ENCODE measurements around the gene NMNAT3. TPM values are rescaled to one million over a fixed set of nuclear protein-coding genes. Genes with fewer than 3 reads are reported as not detected.

Gene NMNAT3
- total RNA-seq, 2 experiments from 2014 or later, result 0.15 TPM; not detected in 1

DNA sequence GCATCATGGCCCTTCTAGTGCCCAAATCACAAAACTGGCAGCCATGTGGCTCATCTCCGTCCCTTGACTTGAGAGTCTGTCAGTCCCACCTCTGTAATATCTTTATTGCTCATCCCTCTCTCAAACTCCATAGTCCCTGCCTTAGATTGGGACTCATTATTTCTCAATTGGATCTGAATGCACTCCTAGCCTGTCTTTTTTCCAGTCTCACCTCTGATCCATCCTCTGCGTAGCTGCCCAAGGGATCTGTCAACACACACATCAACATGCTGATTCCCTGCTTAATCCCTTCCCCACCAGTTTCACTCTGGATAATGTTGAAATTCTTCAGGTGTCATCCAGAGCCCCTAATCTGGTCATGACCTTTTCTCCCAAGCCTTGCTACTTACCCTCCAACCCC, 39.3 kb downstream of the NMNAT3 start:
- BruUV-seq (replicated peaks), result no TSS peak
- CTCF ChIA-PET (ENCODE audit: unreplicated experiment), result no interaction called here

DNA sequence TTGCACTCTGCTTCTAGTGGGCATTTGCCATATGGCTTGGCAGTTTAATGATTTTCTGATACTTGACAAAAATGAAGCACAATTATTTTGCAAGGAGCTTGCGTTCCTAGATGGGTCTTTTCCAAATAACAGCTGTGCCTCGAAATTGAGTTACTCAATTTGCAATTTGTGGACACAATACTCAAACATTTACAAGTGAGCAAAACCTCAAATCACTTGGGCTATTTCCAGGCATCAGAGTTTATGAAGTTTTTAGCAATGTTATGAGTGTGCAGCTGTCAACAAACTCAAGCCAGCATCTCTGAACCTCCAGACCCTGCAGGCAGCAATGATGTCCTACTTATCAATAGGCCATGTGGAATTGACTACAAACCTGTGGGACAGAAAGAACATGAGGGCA, 41.3 kb downstream of the NMNAT3 start:
- ChIA-PET CTCF (ENCODE audit: unreplicated experiment) (no interaction called here), POLR2A (interaction anchor here (0.6 kb wide), 1 partner anchor 412 kb away, joined by 3 read pairs; no protein-coding TSS in a partner anchor)
- H3K4me3 ChIP-seq (ENCODE audit: low read depth, low read length, poor library complexity, severe bottlenecking), result no peak overlapping the region
- H2AFZ ChIP-seq (ENCODE audit: low read length), result no peak overlapping the region
- H3K9me2 ChIP-seq (ENCODE audit: insufficient read depth, low read length), result no peaks in the 10 kb centered on the region
- H3K79me2 ChIP-seq (ENCODE audit: insufficient read depth, low read depth, low read length), result no peaks in the 10 kb centered on the region
- no peak for DNase-seq (ENCODE audit: low spot score)
- TF ChIP-seq, protein P1, sequence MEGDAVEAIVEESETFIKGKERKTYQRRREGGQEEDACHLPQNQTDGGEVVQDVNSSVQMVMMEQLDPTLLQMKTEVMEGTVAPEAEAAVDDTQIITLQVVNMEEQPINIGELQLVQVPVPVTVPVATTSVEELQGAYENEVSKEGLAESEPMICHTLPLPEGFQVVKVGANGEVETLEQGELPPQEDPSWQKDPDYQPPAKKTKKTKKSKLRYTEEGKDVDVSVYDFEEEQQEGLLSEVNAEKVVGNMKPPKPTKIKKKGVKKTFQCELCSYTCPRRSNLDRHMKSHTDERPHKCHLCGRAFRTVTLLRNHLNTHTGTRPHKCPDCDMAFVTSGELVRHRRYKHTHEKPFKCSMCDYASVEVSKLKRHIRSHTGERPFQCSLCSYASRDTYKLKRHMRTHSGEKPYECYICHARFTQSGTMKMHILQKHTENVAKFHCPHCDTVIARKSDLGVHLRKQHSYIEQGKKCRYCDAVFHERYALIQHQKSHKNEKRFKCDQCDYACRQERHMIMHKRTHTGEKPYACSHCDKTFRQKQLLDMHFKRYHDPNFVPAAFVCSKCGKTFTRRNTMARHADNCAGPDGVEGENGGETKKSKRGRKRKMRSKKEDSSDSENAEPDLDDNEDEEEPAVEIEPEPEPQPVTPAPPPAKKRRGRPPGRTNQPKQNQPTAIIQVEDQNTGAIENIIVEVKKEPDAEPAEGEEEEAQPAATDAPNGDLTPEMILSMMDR (conservative IDR thresholded peaks at IDR 0.05; ENCODE audit: low read length), result no peak
- no peak for TF ChIP-seq EZH2phosphoT487 (IDR thresholded peaks at IDR 0.05; ENCODE audit: borderline replicate concordance, low read depth, low read length)
- no TSS peak for BruUV-seq (replicated peaks)
- H3K27ac ChIP-seq (ENCODE audit: low read depth, low read length, poor library complexity, severe bottlenecking), result no peak overlapping the region
- no peaks in the 10 kb centered on the region for H3K9me3 ChIP-seq (ENCODE audit: low read length)
- intact Hi-C loops (cut with micrococcal nuclease; ENCODE audit: unreplicated experiment), result no loop called here
- H3K36me3 ChIP-seq (ENCODE audit: insufficient read depth, low read length), result no peaks in the 10 kb centered on the region
- no peak overlapping the region for H3K4me2 ChIP-seq (ENCODE audit: low read length)
- no peaks in the 10 kb centered on the region for H4K20me1 ChIP-seq (ENCODE audit: insufficient read depth, low read length)
- no peaks in the 10 kb centered on the region for H3K4me1 ChIP-seq (ENCODE audit: insufficient read depth, low read length, poor library complexity, severe bottlenecking)

More for the DNA sequence above, 39.3 kb downstream of the NMNAT3 start:
- POLR2A ChIA-PET, result no interaction called here
- Histone ChIP-seq H3K36me3 (ENCODE audit: insufficient read depth, low read length) (no peaks in the 10 kb centered on the region), H3K4me2 (ENCODE audit: low read length) (no peak overlapping the region), H2AFZ (ENCODE audit: low read length) (no peak overlapping the region), H3K4me1 (ENCODE audit: insufficient read depth, low read length, poor library complexity, severe bottlenecking) (no peaks in the 10 kb centered on the region), H4K20me1 (ENCODE audit: insufficient read depth, low read length) (no peaks in the 10 kb centered on the region), H3K27ac (ENCODE audit: low read depth, low read length, poor library complexity, severe bottlenecking) (no peak overlapping the region), H3K4me3 (ENCODE audit: low read depth, low read length, poor library complexity, severe bottlenecking) (no peak overlapping the region), H3K9me2 (ENCODE audit: insufficient read depth, low read length) (no peaks in the 10 kb centered on the region), H3K79me2 (ENCODE audit: insufficient read depth, low read depth, low read length) (no peaks in the 10 kb centered on the region), H3K9me3 (ENCODE audit: low read length) (no peaks in the 10 kb centered on the region)
- TF ChIP-seq EZH2phosphoT487 (IDR thresholded peaks at IDR 0.05; ENCODE audit: borderline replicate concordance, low read depth, low read length), result no peak
- TF ChIP-seq, protein P1 (conservative IDR thresholded peaks at IDR 0.05; ENCODE audit: low read length), result no peak
- no peak for DNase-seq (ENCODE audit: low spot score)
- intact Hi-C loops (cut with micrococcal nuclease; ENCODE audit: unreplicated experiment), result no loop called here

- H3K4me3 ChIP-seq (ENCODE audit: low read depth, low read length, poor library complexity, severe bottlenecking), result no peak overlapping the region
- H2AFZ ChIP-seq (ENCODE audit: low read length), result no peak overlapping the region
- intact Hi-C loops (cut with micrococcal nuclease; ENCODE audit: unreplicated experiment), result no loop called here
- H4K20me1 ChIP-seq (ENCODE audit: insufficient read depth, low read length), result no peaks in the 10 kb centered on the region
- ChIA-PET CTCF (ENCODE audit: unreplicated experiment) (no interaction called here), POLR2A (no interaction called here)
- no peak overlapping the region for H3K27ac ChIP-seq (ENCODE audit: low read depth, low read length, poor library complexity, severe bottlenecking)
- no peaks in the 10 kb centered on the region for H3K79me2 ChIP-seq (ENCODE audit: insufficient read depth, low read depth, low read length)
- no peaks in the 10 kb centered on the region for H3K9me2 ChIP-seq (ENCODE audit: insufficient read depth, low read length)
- no peaks in the 10 kb centered on the region for H3K36me3 ChIP-seq (ENCODE audit: insufficient read depth, low read length)
- no TSS peak for BruUV-seq (replicated peaks)
- H3K4me1 ChIP-seq (ENCODE audit: insufficient read depth, low read length, poor library complexity, severe bottlenecking), result no peaks in the 10 kb centered on the region
- no peaks in the 10 kb centered on the region for H3K9me3 ChIP-seq (ENCODE audit: low read length)
- TF ChIP-seq EZH2phosphoT487 (IDR thresholded peaks at IDR 0.05; ENCODE audit: borderline replicate concordance, low read depth, low read length), result no peak
- TF ChIP-seq, protein P1 (conservative IDR thresholded peaks at IDR 0.05; ENCODE audit: low read length), result no peak
- DNase-seq (ENCODE audit: low spot score), result no peak
- no peak overlapping the region for H3K4me2 ChIP-seq (ENCODE audit: low read length)
Measured at GRCh38 chr3:139634111-139634635, 43.6 kb downstream of the NMNAT3 start.
